ENCODE results near the gene ULK1. TPM values are rescaled to one million over a fixed set of nuclear protein-coding genes. Genes with fewer than 3 reads are reported as not detected.

The ULK1 gene
- total and polyA plus RNA-seq, 2 of the 13 experiments (the other 11 are each of a cell fraction or from before 2014, with no cell fraction given) = 2.8 to 10.1 TPM

GRCh38 chr12:131949431-131950181, 55.2 kb downstream of the ULK1 start, which contains the start of gene EP400 (continued):
- TF ChIP-seq SETDB1 (CRISPR knock-in tag; IDR thresholded peaks at IDR 0.05; ENCODE audit: borderline replicate concordance) (no peak), ZBTB26 (CRISPR knock-in tag; IDR thresholded peaks at IDR 0.05; ENCODE audit: borderline replicate concordance) (no peak), ZNF564 (CRISPR knock-in tag; IDR thresholded peaks at IDR 0.05) (no peak), HMGA1 (CRISPR knock-in tag; conservative IDR thresholded peaks at IDR 0.05) (no peak), ZNF17 (CRISPR knock-in tag; IDR thresholded peaks at IDR 0.05) (no peak), ZNF709 (CRISPR knock-in tag; IDR thresholded peaks at IDR 0.05) (peak; percentile 25; the same call in 1 of the 2 replicates), NCOR1 (IDR thresholded peaks at IDR 0.05; ENCODE audit: borderline replicate concordance, low read length) (peak; percentile 8; the same call in 1 of the 2 replicates), ZNF777 (CRISPR knock-in tag; IDR thresholded peaks at IDR 0.05) (peak; percentile 60), ZNF713 (CRISPR knock-in tag; IDR thresholded peaks at IDR 0.05) (no peak), ZNF572 (CRISPR knock-in tag; IDR thresholded peaks at IDR 0.05) (no peak), ATF3 (CRISPR knock-in tag; IDR thresholded peaks at IDR 0.05) (no peak), SMAD3 (CRISPR knock-in tag; IDR thresholded peaks at IDR 0.05) (no peak), AKNA (CRISPR knock-in tag; IDR thresholded peaks at IDR 0.05; ENCODE audit: borderline replicate concordance) (no peak), ZNF546 (CRISPR knock-in tag; conservative IDR thresholded peaks at IDR 0.05) (peak; percentile 43; the same call in 1 of the 2 replicates), TEAD3 (CRISPR knock-in tag; optimal IDR thresholded peaks at IDR 0.05; ENCODE audit: borderline replicate concordance) (no peak), ZSCAN21 (CRISPR knock-in tag; IDR thresholded peaks at IDR 0.05; ENCODE audit: borderline replicate concordance) (no peak; the same call in 1 of the 2 replicates), MBNL3 (CRISPR knock-in tag; conservative IDR thresholded peaks at IDR 0.05) (no peak), ZBTB46 (CRISPR knock-in tag; IDR thresholded peaks at IDR 0.05; ENCODE audit: borderline replicate concordance) (no peak), ZNF260 (CRISPR knock-in tag; IDR thresholded peaks at IDR 0.05; ENCODE audit: borderline replicate concordance, low read depth) (no peak), ZNF83 (CRISPR knock-in tag; IDR thresholded peaks at IDR 0.05; ENCODE audit: borderline replicate concordance) (no peak), ZEB1 (IDR thresholded peaks at IDR 0.05; ENCODE audit: insufficient replicate concordance, low read depth) (no peak)

All from HepG2 (cell line).